Measurements from ENCODE around the gene EWSR1. TPM values are rescaled to one million over a fixed set of nuclear protein-coding genes. Genes with fewer than 3 reads are reported as not detected.

Gene EWSR1
- total RNA-seq, 1 experiment from 2014 or later, result 462 TPM

DNA sequence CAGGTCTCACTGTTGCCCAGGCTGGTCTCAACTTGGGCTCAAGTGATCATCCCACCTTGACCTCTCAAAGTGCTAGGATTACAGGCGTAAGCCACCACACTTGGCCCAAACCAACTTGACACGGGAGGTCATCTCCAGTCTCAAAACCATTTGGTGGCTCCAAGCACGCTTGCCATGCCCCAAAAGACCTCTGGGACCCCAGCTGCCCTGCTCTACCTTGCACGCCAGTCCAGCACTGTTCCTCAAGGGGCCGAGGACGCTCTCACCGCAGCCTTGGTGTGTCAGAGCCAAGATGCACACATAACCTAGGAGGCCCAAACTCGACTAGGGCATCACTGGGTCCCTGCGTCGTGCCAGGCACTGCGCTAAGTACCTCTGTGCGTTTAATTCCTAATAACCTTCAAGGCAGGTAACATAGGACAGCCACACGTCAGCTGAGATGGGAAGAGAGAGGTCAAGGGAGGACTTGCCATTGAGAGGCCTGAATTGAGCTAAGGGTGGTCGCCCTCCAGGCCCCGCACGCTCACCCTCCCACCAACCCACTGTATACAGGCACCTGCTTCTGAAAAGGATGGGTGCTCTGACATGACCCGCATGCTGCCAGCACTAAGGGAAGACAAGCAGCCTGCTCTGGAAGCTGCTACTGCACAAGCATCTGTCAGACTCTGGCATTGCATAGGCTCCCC is 33.8 kb downstream of the EWSR1 start:
- Mint-ChIP-seq H3K9me3 (peaks cover 0 to 3% of the 10 kb centered on the region in 2 experiments; a peak in 2 of 5 replicates), H3K4me3 (no peak overlapping the region; a peak in 1 of 5 replicates), H3K27ac (peak overlapping the region in 2 of 3 experiments; percentile 74 to 86; a peak in 2 of 7 replicates), H3K36me3 (ENCODE audit: insufficient read depth in 1 of 3, low read depth in 3 of 3) (peaks cover 29 to 46% (median 31%) of the 10 kb centered on the region in 3 experiments; a peak in 6 of 7 replicates), H3K4me1 (peaks cover 18 to 20% of the 10 kb centered on the region in 2 experiments), H3K27me3 (ENCODE audit: low read depth) (peaks cover 2% of the 10 kb centered on the region)
- no peak for TF ChIP-seq CTCF (conservative IDR thresholded peaks at IDR 0.05)
- Histone ChIP-seq H4K20me1 (ENCODE audit: control insufficient read depth, insufficient read depth, insufficient read length) (no peaks in the 10 kb centered on the region), H2AK5ac (ENCODE audit: insufficient read length, low read length) (no peak overlapping the region), H3K9ac (ENCODE audit: extremely low read depth, insufficient read length, low read length) (no peak overlapping the region), H3K4ac (ENCODE audit: low read depth, low read length) (no peak overlapping the region), H2BK120ac (ENCODE audit: low read depth, low read length, poor library complexity, severe bottlenecking) (no peak overlapping the region), H3K4me2 (ENCODE audit: insufficient read depth, insufficient read length, low read length) (no peak overlapping the region), H3K27me3 (ENCODE audit: insufficient read depth, low read length) (no peaks in the 10 kb centered on the region), H3K9me3 (ENCODE audit: control insufficient read depth, low read depth, low read length) (no peaks in the 10 kb centered on the region), H3K14ac (ENCODE audit: insufficient read depth, low read length) (no peak overlapping the region), H3T11ph (ENCODE audit: low read length) (no peak overlapping the region), H3K27ac (ENCODE audit: insufficient read length, low read depth, low read length) (no peak overlapping the region), H3K23me2 (ENCODE audit: insufficient read length, low read depth, low read length, poor library complexity, severe bottlenecking) (peaks cover 8% of the 10 kb centered on the region), H2AFZ (ENCODE audit: low read length) (no peak overlapping the region), H2BK5ac (ENCODE audit: insufficient read length, low read length) (no peak overlapping the region), H2BK20ac (ENCODE audit: low read depth, low read length, poor library complexity, severe bottlenecking) (no peak overlapping the region), H2BK15ac (ENCODE audit: low read depth, low read length) (no peak overlapping the region), H2BK12ac (ENCODE audit: insufficient read length, low read depth, low read length) (no peak overlapping the region), H3K4me1 (ENCODE audit: insufficient read depth, low read length) (no peaks in the 10 kb centered on the region), H4K91ac (ENCODE audit: insufficient read length, low read depth, low read length) (no peak overlapping the region), H3K56ac (ENCODE audit: insufficient read length, low read depth, low read length) (no peak overlapping the region), H4K5ac (ENCODE audit: insufficient read length, low read depth, low read length) (no peak overlapping the region), H3K79me2 (ENCODE audit: insufficient read depth, low read length) (no peaks in the 10 kb centered on the region), H4K8ac (replicated peaks; ENCODE audit: insufficient read length, low read depth, low read length) (no peak overlapping the region), H3K79me1 (ENCODE audit: insufficient read depth, low read depth, low read length, poor library complexity, severe bottlenecking) (no peaks in the 10 kb centered on the region), H3K23ac (ENCODE audit: insufficient read length, low read depth, low read length) (no peak overlapping the region), H3K18ac (ENCODE audit: insufficient read length, low read depth, low read length) (no peak overlapping the region)
- peak; percentile 32 for DNase-seq
- WGBS (ENCODE audit: extremely low coverage, insufficient read length, low lambda C conversion rate), result no CpG with 5 or more reads among the region's 17 CpGs
